Type B pancreatic cell (in vitro differentiated cells): Measurements from ENCODE around the gene PGAM5. TPM values are rescaled to one million over a fixed set of nuclear protein-coding genes. Genes with fewer than 3 reads are reported as not detected.

Source experiments
- DNase-seq: peaks from one replicate; pipeline ENCODE4 v3.0.0; 2021; ENCODE audit warnings: mixed read lengths; ENCODE audit not compliant: unreplicated experiment; ENCODE audit errors: extremely low spot score
- H3K27ac Mint-ChIP-seq: 2 replicates; pipeline ENCODE4 v1.8.0; 2021; ENCODE audit warnings: mild to moderate bottlenecking, mixed read lengths
- H3K27me3 Mint-ChIP-seq: 2 replicates; pipeline ENCODE4 v1.8.0; 2021; ENCODE audit warnings: mixed read lengths
- H3K36me3 Mint-ChIP-seq: 2 replicates; pipeline ENCODE4 v1.8.0; 2021; ENCODE audit warnings: mixed read lengths
- H3K4me1 Mint-ChIP-seq: one replicate; pipeline ENCODE4 v1.8.0; 2021; ENCODE audit warnings: mixed read lengths; ENCODE audit not compliant: unreplicated experiment
- H3K4me3 Mint-ChIP-seq: 2 replicates; pipeline ENCODE4 v1.8.0; 2021; ENCODE audit warnings: mild to moderate bottlenecking, mixed read lengths
- H3K9me3 Mint-ChIP-seq: 2 replicates; pipeline ENCODE4 v1.8.0; 2021; ENCODE audit warnings: mixed read lengths
- total RNA-seq: library from RNA; stranded (reverse); gene quantifications from 2 replicates; pipeline ENCODE4 v1.2.1, GENCODE V29; 2021; ENCODE audit warnings: low replicate concordance
- TF ChIP-seq, protein P1 (sequence below): fragments of 200-600 bp; sonication (generic); conservative IDR thresholded peaks from 2 replicates; pipeline ENCODE4 v1.5.0; 2021; ENCODE audit warnings: antibody characterized with exemption, mild to moderate bottlenecking

PGAM5 gene
- total RNA-seq, 1 donor from 2014 or later = 41.0 TPM

DNA sequence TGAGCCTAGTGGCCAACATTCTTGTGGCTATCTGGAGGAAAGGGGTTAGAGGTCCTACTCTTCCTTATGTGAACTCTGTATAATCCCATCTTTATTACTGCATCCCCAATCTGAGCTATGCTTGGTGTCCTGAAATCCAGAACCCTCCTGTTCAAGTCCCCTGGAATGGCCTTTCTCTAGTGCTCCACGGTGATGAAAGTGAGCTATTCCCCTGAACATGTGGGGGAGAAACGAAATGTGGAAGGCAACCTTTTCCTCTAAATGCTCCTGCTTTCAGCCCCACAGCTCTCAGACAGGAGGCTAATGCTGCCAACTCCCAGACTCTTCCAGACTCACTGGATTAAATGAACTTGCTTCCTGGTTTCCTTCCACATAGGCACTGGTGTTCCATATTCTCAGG, 2.5 kb upstream of the PGAM5 start:
- H3K27me3 Mint-ChIP-seq = no peaks in the 10 kb centered on the region
- H3K27ac Mint-ChIP-seq = no peak overlapping the region
- peaks cover 16% of the 10 kb centered on the region for H3K36me3 Mint-ChIP-seq
- no peak overlapping the region for H3K4me3 Mint-ChIP-seq
- TF ChIP-seq, protein P1, sequence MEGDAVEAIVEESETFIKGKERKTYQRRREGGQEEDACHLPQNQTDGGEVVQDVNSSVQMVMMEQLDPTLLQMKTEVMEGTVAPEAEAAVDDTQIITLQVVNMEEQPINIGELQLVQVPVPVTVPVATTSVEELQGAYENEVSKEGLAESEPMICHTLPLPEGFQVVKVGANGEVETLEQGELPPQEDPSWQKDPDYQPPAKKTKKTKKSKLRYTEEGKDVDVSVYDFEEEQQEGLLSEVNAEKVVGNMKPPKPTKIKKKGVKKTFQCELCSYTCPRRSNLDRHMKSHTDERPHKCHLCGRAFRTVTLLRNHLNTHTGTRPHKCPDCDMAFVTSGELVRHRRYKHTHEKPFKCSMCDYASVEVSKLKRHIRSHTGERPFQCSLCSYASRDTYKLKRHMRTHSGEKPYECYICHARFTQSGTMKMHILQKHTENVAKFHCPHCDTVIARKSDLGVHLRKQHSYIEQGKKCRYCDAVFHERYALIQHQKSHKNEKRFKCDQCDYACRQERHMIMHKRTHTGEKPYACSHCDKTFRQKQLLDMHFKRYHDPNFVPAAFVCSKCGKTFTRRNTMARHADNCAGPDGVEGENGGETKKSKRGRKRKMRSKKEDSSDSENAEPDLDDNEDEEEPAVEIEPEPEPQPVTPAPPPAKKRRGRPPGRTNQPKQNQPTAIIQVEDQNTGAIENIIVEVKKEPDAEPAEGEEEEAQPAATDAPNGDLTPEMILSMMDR = no peak
- DNase-seq = no peak
- no peaks in the 10 kb centered on the region for H3K9me3 Mint-ChIP-seq
- peaks cover 5% of the 10 kb centered on the region for H3K4me1 Mint-ChIP-seq

DNA sequence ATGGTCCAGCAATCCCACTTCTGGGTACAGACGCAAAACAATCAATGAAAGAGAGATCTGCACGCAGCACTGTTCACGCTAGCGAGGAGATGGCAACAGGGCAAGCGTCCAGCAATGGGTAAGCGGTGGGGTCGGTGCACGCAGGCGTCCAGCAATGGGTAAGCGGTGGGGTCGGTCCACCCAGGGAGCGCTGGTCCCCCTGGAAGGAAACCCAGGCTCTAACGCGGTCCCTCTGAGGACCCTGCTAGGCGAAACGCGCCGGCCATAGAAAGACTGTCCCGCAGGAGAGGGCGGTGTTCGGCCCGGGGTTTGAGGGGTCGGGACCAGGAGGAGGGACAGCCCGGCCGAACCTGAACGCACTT, 618 bp upstream of the PGAM5 start:
- no peak for DNase-seq
- Mint-ChIP-seq H3K4me1 (peaks cover 5% of the 10 kb centered on the region), H3K36me3 (peaks cover 13% of the 10 kb centered on the region), H3K27ac (peak overlapping the region; percentile 95), H3K4me3 (peak overlapping the region; percentile 97), H3K9me3 (no peaks in the 10 kb centered on the region), H3K27me3 (no peaks in the 10 kb centered on the region)
- TF ChIP-seq, protein P1 = no peak

DNA sequence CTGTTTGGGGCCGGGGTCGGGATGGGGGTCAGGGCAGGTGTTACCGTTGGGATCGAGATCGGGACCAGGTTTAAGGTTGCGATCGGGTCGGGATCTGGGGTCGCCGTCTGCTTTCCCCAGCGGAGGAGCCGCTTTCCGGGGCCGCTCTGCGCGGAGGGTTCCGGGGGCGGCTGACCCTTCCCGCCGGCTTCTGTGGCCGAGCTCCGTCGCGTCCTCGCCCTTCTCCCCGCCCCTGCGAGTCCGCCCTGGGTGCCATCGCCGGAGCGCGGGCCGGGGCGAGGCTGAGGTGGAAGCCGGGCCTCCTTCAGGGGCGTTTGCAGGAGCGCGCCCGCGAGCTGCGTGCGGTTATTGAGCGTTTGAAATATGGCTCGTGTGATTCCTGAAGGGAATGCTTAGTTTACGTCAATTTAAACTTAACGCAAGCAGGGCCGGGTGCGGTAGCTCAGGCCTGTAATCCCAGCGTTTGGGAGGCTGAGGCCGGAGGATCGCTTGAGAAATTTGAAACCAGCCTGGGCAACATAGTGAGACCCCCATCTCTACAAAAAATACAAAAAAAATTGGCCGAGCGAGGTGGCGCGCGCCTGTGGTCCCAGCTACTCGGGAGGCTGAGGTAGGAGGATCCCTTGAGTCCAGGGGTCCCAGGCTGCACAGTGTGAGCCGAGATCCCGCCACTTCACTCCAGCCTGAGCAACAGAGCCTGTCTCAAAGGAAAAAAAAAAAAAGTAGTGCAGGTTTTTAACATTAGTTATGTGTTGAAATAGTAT, 620 bp downstream of the PGAM5 start:
- H3K4me1 Mint-ChIP-seq = peaks cover 5% of the 10 kb centered on the region
- no peak for DNase-seq
- H3K27ac Mint-ChIP-seq = peak overlapping the region; percentile 41
- H3K9me3 Mint-ChIP-seq = no peaks in the 10 kb centered on the region
- peak overlapping the region; percentile 86 for H3K4me3 Mint-ChIP-seq
- H3K36me3 Mint-ChIP-seq = peaks cover 13% of the 10 kb centered on the region
- TF ChIP-seq, protein P1 = no peak
- H3K27me3 Mint-ChIP-seq = no peaks in the 10 kb centered on the region

DNA sequence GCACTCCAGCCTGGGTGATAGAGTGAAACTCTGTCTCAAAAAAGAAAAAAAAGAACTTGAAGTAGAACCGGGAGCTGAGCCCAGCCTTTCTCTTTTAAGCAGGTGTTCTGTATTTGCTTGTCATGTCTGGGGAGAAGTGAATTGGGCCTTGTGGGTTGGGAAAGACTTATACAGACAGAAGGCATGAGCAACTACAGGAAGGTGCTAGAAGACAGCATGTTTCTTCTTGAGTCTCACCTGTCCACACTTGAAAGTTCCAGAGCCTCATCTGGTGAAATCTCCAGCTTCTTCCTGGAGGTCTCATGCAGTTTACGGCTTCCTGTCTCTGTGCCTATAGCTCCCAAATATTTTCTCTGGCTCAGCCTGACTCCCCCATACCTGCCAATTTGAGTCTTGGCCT, 2.5 kb downstream of the PGAM5 start:
- H3K27ac Mint-ChIP-seq = no peak overlapping the region
- TF ChIP-seq, protein P1 = no peak
- peaks cover 7% of the 10 kb centered on the region for H3K36me3 Mint-ChIP-seq

DNA sequence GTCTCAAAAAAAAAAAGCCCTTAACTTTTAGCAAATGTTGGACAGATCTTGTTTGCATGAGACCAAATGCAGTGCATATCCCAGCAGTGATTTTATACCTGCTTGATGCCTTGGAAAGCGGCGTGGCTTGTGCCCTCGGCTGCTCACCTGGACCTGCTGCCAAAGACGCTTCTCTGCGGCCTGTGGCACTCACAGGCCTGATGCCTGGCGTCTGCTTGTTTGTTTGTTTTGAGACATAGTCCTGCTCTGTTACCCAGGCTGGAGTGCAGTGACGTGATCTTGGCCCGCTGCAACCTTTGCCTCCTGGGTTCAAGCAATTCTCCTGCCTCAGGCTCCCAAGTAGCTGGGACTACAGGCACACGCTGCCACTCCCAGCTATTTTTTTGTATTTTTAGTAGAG, 5.2 kb downstream of the PGAM5 start:
- no peak for DNase-seq
- H3K9me3 Mint-ChIP-seq = no peaks in the 10 kb centered on the region
- H3K4me3 Mint-ChIP-seq = no peak overlapping the region
- no peaks in the 10 kb centered on the region for H3K4me1 Mint-ChIP-seq
- no peaks in the 10 kb centered on the region for H3K27me3 Mint-ChIP-seq
- H3K27ac Mint-ChIP-seq = no peak overlapping the region
- TF ChIP-seq, protein P1 = no peak
- H3K36me3 Mint-ChIP-seq = peaks cover 3% of the 10 kb centered on the region

More for the DNA sequence above, 2.5 kb downstream of the PGAM5 start:
- no peak for DNase-seq
- Mint-ChIP-seq H3K4me3 (peak overlapping the region; percentile 61), H3K4me1 (peaks cover 5% of the 10 kb centered on the region), H3K9me3 (no peaks in the 10 kb centered on the region), H3K27me3 (no peaks in the 10 kb centered on the region)
